T-cell (primary cell): ENCODE measurements around the gene KCNK15. TPM values are rescaled to one million over a fixed set of nuclear protein-coding genes. Genes with fewer than 3 reads are reported as not detected.

Source experiments
- ATAC-seq, 4 experiments: fragments of 200-7000 bp in 3 of 4; fragments of 150-1000 bp in 1 of 4; cut with Tn5 transposase; replicated peaks in 1 of 4; 1 replicate in 3 of 4; 2 replicates in 1 of 4; pipeline ENCODE4 v1.10.0; 2021; ENCODE audit warnings: moderate library complexity in 3 of 4, mild to moderate bottlenecking in 2 of 4, moderate number of reproducible peaks in 1 of 4
- CTCF ChIA-PET, 2 donors: fragments of 300-600 bp; sonication (Branson Sonifier 250); formaldehyde crosslinking; loops; one replicate each; lab custom pipeline; 2022; ENCODE audit warnings: antibody characterized with exemption in 2 of 2; lab: Charles Lee
- POLR2A ChIA-PET, 2 donors: fragments of 300-600 bp; sonication (Branson Sonifier 250); formaldehyde crosslinking; loops; one replicate each; lab custom pipeline; 2022; ENCODE audit warnings: antibody characterized with exemption in 2 of 2; lab: Charles Lee
- DNase-seq, 35 experiments: peaks; one replicate each; pipeline versions ENCODE4 v3.0.0 to v3.0.0-alpha.2; 2013 to 2023
- H3K27ac ChIP-seq: one replicate; pipeline ENCODE4 v1.5.1; 2013; ENCODE audit warnings: low read length
- H3K27me3 ChIP-seq, 2 experiments: replicated peaks in 1 of 2; 1 replicate in 1 of 2; 2 replicates in 1 of 2; pipeline versions ENCODE4 v1.6.1 to v1.7.0; 2013; ENCODE audit warnings: low read length in 1 of 2, mixed read lengths in 1 of 2; ENCODE audit not compliant: control insufficient read depth in 2 of 2, insufficient read depth in 2 of 2; ENCODE audit errors: extremely low read depth in 1 of 2
- H3K36me3 ChIP-seq, 2 donors: 1 replicate in 1 of 2; 2 replicates in 1 of 2; pipeline versions ENCODE4 v1.6.1 to v1.7.0; 2013; ENCODE audit warnings: low read length in 1 of 2; ENCODE audit not compliant: control insufficient read depth in 2 of 2, insufficient read depth in 1 of 2; ENCODE audit errors: extremely low read depth in 1 of 2
- H3K4me1 ChIP-seq, 2 experiments: 1 replicate in 1 of 2; 2 replicates in 1 of 2; pipeline versions ENCODE4 v1.6.1 to v1.7.0; 2013; ENCODE audit warnings: low read length in 2 of 2, mixed read lengths in 1 of 2; ENCODE audit not compliant: insufficient read depth in 2 of 2, control insufficient read depth in 1 of 2; ENCODE audit errors: extremely low read depth in 1 of 2
- H3K4me3 ChIP-seq, 2 donors: 1 replicate in 1 of 2; 2 replicates in 1 of 2; pipeline versions ENCODE4 v1.5.1 to v1.7.0; 2013; ENCODE audit warnings: mild to moderate bottlenecking in 2 of 2, low read length in 1 of 2, moderate library complexity in 1 of 2; ENCODE audit not compliant: control insufficient read depth in 1 of 2; ENCODE audit errors: extremely low read depth in 1 of 2
- H3K9me3 ChIP-seq: 2 replicates; pipeline ENCODE4 v1.7.0; 2013
- H3K27ac Mint-ChIP-seq, 2 donors: one replicate each; pipeline ENCODE4 v1.8.0; 2020 to 2021; ENCODE audit warnings: mild to moderate bottlenecking in 2 of 2, mixed read lengths in 2 of 2
- H3K27me3 Mint-ChIP-seq, 2 donors: one replicate each; pipeline ENCODE4 v1.8.0; 2021 to 2022; ENCODE audit warnings: mixed read lengths in 2 of 2
- H3K36me3 Mint-ChIP-seq: one replicate; pipeline ENCODE4 v1.8.0; 2021; ENCODE audit warnings: mixed read lengths
- H3K4me1 Mint-ChIP-seq, 3 donors: one replicate each; pipeline ENCODE4 v1.8.0; 2020 to 2022; ENCODE audit warnings: mixed read lengths in 3 of 3, mild to moderate bottlenecking in 1 of 3
- H3K4me3 Mint-ChIP-seq, 3 donors: one replicate each; pipeline ENCODE4 v1.8.0; 2020 to 2022; ENCODE audit warnings: mild to moderate bottlenecking in 3 of 3, mixed read lengths in 3 of 3, moderate library complexity in 3 of 3
- H3K9me3 Mint-ChIP-seq, 3 donors: one replicate each; pipeline ENCODE4 v1.8.0; 2020 to 2022; ENCODE audit warnings: mixed read lengths in 3 of 3
- WGBS: methylation state at CpG from one replicate; pipeline ENCODE4 v1.1.5; 2013; ENCODE audit warnings: missing lambda C conversion rate; ENCODE audit not compliant: insufficient coverage; 5-methylcytosine and 5-hydroxymethylcytosine counted together
- total RNA-seq, 35 experiments: library from RNA in 6 of 35; stranded (reverse) in 6 of 35; fragments of 120-200 nt in 1 of 35; gene quantifications; one replicate each; pipeline versions ENCODE4 v1.2.1 to v1.2.4 and lab custom pipeline; 2013 to 2026

KCNK15 gene
- total RNA-seq, 5 donors from 2014 or later (not counting 1 experiment from before 2014, with no cell fraction given): 0.13 TPM; not detected in 4

DNA sequence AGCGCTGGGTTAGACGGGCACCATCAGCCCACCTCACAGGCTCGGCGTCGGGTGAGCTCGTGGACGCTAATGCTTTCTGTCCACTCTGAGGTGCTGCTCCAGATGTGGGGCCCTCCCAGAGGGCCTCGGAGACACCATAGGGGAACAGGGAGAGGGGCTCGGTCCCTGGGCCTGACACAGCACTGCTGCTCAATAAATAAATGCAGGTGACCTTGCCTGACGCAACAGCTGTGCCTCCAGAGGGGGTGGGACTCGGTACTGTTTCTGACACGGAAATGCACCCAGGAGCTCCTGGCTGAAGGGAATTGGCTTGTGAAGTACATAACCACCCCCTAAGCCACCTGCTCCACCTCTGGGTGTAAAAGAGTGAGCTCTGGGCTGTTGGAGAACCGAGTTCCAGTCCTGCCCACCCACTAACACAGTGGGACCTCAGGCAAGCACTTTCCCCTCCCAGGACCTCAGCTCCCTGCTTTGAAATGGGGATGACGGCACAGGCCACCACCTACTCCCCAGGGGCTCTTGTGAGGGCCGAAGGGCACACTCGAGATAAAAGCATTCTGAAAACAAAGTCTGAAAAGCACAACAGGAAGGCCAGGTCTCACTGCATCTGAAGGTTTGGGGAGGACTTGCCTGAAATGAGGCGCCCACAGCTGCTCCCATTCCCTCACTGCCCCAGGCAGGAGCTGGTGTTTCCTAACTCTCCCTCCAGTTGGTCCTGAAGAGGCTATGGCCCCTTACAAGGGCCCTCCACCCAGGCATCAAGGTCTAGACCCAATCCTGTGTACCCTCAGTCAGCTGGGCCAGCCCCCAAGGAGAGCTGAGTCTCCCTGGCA is 6.7 kb downstream of the KCNK15 start:
- H3K4me3 ChIP-seq: no peak overlapping the region
- peaks cover 1 to 3% (median 3%) of the 10 kb centered on the region in 3 donors for H3K4me1 Mint-ChIP-seq
- H3K36me3 Mint-ChIP-seq: no peaks in the 10 kb centered on the region
- ATAC-seq (no peak), DNase-seq (no peak)
- H3K4me1 ChIP-seq: no peaks in the 10 kb centered on the region
- H3K9me3 ChIP-seq: no peaks in the 10 kb centered on the region
- peaks cover 20 to 21% of the 10 kb centered on the region in 2 donors for H3K27me3 Mint-ChIP-seq
- 84% methylated on average over 9 of the region's 17 CpGs for WGBS
- no peaks in the 10 kb centered on the region for H3K36me3 ChIP-seq
- no peak overlapping the region for H3K4me3 Mint-ChIP-seq
- ChIA-PET POLR2A (no interaction called here), CTCF (no interaction called here)
- no peaks in the 10 kb centered on the region for H3K9me3 Mint-ChIP-seq
- H3K27ac Mint-ChIP-seq: no peak overlapping the region
- no peak overlapping the region for H3K27ac ChIP-seq
- H3K27me3 ChIP-seq: peaks cover 2 to 50% of the 10 kb centered on the region in 2 experiments

DNA sequence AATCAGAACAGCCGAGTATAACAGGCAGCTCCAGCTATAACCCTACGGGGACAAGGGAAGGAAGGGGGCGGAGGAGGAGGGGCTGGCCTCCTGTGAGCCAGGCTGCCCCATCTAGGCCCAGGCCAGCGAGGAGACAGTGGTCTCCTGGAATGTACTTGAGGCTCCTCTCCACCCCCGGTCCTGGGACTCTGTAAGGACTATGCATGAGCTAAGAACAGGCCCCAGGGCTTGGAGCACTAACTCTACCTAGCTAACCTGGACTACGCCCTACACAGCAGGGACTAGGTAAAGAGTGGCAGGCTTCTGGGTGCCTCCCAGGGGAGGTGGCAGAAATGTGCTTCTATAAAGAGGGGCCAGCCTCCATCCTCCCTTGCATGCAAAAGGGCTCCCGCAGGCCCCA is 8.9 kb downstream of the KCNK15 start:
- H3K36me3 Mint-ChIP-seq: no peaks in the 10 kb centered on the region
- no peaks in the 10 kb centered on the region for H3K9me3 Mint-ChIP-seq
- ATAC-seq (no peak), DNase-seq (no peak)
- Histone ChIP-seq H3K9me3 (no peaks in the 10 kb centered on the region), H3K27me3 (peaks cover 2 to 53% of the 10 kb centered on the region in 2 experiments), H3K4me1 (no peaks in the 10 kb centered on the region), H3K36me3 (no peaks in the 10 kb centered on the region), H3K4me3 (no peak overlapping the region), H3K27ac (no peak overlapping the region)
- ChIA-PET CTCF (no interaction called here), POLR2A (no interaction called here)
- 77% methylated on average over 4 of the region's 7 CpGs for WGBS
- no peak overlapping the region for H3K4me3 Mint-ChIP-seq
- no peak overlapping the region for H3K27ac Mint-ChIP-seq
- H3K4me1 Mint-ChIP-seq: no peaks in the 10 kb centered on the region
- H3K27me3 Mint-ChIP-seq: peaks cover 7 to 11% of the 10 kb centered on the region in 2 donors

DNA sequence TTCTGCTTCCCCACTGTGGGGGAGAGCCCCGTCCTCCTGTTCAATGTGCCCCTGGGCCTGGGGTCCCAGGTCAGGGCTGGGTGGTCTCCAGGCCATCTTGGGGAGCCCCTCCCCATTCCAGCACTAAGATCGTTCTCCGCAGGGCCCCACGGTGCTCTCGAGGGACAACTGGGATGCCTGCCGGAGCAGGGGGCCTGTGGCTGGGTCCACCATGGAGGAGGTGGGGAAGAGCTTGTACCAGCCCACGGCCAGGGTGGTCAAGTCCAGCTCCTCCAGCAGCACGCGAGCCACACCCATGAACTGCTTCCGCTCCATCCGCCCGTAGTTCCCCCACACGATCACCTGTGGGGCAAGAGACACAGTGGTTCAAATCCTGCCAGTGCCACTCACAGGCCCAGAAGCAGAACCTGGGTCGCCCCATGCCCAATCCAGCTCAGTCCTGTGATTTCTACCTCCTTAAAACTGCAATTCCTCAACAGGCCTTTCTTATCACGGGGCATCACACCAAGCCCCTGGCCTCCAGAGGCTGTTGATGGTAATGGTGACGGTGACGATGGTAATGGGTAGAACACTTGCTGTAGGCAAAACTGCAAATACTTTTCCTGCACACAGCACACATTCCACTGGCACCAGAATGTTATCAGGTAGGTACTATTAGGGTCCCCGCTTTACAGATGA is 10.5 kb downstream of the KCNK15 start:
- Histone ChIP-seq H3K4me1 (no peaks in the 10 kb centered on the region), H3K27me3 (peaks cover 0 to 48% of the 10 kb centered on the region in 2 experiments), H3K27ac (no peak overlapping the region), H3K36me3 (no peaks in the 10 kb centered on the region), H3K9me3 (no peaks in the 10 kb centered on the region), H3K4me3 (no peak overlapping the region)
- ChIA-PET CTCF (no interaction called here), POLR2A (no interaction called here)
- Mint-ChIP-seq H3K9me3 (no peaks in the 10 kb centered on the region), H3K27ac (no peak overlapping the region), H3K4me3 (no peak overlapping the region), H3K36me3 (no peaks in the 10 kb centered on the region), H3K27me3 (peaks cover 4 to 10% of the 10 kb centered on the region in 2 donors), H3K4me1 (no peaks in the 10 kb centered on the region)
- no peak for ATAC-seq
- WGBS: 87% methylated on average over 8 of the region's 18 CpGs
- DNase-seq: no peak

DNA sequence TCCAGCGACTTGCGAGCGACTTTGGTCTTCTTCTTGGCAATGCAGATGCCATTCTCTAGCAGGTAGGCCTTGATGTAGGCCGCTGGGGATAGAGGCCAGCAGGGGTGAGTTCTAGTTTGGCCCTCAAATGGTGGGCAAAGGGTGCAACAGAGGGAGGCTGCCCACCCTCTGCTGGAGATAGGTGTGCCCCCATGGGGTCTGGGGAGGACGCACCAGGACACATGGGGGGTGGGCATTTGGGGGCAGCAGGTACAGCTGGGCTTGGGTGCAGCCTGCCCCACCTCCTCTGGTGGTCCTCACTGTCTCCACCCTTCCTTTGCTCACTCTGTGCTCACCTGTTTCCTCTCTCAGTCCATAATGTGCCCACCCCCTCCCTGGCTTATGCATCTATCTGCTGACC is 11.3 kb downstream of the KCNK15 start:
- H3K27ac ChIP-seq: no peak overlapping the region
- Mint-ChIP-seq H3K36me3 (no peaks in the 10 kb centered on the region), H3K4me3 (no peak overlapping the region), H3K27ac (no peak overlapping the region), H3K9me3 (no peaks in the 10 kb centered on the region), H3K27me3 (peaks cover 0 to 10% of the 10 kb centered on the region in 2 donors), H3K4me1 (no peaks in the 10 kb centered on the region)
- peaks cover 0 to 42% of the 10 kb centered on the region in 2 experiments for H3K27me3 ChIP-seq
- H3K4me3 ChIP-seq: no peak overlapping the region
- 94% methylated on average over 4 of the region's 5 CpGs for WGBS
- no peaks in the 10 kb centered on the region for H3K9me3 ChIP-seq
- no peaks in the 10 kb centered on the region for H3K36me3 ChIP-seq
- CTCF ChIA-PET: no interaction called here
- DNase-seq (no peak), ATAC-seq (no peak)
- POLR2A ChIA-PET: no interaction called here
- no peaks in the 10 kb centered on the region for H3K4me1 ChIP-seq

DNA sequence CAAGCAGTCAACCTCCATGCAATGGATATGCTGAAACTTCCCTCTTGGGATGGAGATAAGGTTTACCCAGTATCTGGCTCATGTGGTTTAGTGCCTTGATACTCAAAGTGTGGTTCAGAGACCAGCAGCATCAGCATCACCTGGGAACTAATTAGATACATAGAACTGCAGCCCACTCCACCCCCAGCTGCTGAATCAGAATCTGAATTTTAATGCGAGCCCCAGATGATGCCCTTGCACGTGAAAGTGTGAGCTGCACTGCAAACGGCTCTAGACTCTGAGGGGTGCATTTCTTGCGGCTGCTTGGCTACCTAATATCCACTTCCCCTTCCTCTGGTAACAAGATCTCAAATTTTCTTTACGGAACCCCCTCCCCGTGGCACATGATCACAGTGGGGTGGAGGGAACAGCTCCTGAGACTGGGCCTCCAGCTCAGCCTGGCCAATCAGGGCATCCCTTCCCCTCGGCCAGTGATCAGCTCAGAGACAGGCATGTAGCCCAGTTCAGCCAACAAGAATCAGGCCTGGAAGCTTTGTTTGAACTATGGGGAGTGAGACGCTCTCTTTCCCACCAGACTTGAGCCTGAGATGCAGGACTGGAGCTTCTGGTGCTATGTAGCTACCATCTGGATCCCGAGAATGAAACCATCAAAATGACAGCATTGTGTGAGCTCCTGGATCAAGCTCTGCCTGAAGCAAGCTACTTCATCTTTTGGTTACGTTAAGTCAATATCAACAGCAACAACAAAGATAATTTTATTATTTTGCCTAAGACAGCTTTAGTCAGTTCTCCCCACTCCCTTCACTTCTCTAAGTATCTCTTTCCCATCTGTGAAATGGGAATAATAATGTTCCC is 12.8 kb downstream of the KCNK15 start:
- ATAC-seq (no peak), DNase-seq (no peak)
- no peak overlapping the region for H3K4me3 ChIP-seq
- H3K4me3 Mint-ChIP-seq: no peak overlapping the region
- no peaks in the 10 kb centered on the region for H3K4me1 ChIP-seq
- no peak overlapping the region for H3K27ac ChIP-seq
- CTCF ChIA-PET: no interaction called here
- peaks cover 0 to 38% of the 10 kb centered on the region in 2 experiments for H3K27me3 ChIP-seq
- no peaks in the 10 kb centered on the region for H3K4me1 Mint-ChIP-seq
- no peak overlapping the region for H3K27ac Mint-ChIP-seq
- peaks cover 5 to 15% of the 10 kb centered on the region in 2 donors for H3K27me3 Mint-ChIP-seq
- POLR2A ChIA-PET: interaction anchor here in 1 of 2 donors (0.6 kb wide), 1 partner anchor 121 kb away, joined by 3 read pairs; no protein-coding TSS in a partner anchor
- no peaks in the 10 kb centered on the region for H3K9me3 ChIP-seq
- 30% methylated on average over 7 of the region's 10 CpGs for WGBS
- no peaks in the 10 kb centered on the region for H3K36me3 Mint-ChIP-seq
- H3K36me3 ChIP-seq: no peaks in the 10 kb centered on the region
- no peaks in the 10 kb centered on the region for H3K9me3 Mint-ChIP-seq

DNA sequence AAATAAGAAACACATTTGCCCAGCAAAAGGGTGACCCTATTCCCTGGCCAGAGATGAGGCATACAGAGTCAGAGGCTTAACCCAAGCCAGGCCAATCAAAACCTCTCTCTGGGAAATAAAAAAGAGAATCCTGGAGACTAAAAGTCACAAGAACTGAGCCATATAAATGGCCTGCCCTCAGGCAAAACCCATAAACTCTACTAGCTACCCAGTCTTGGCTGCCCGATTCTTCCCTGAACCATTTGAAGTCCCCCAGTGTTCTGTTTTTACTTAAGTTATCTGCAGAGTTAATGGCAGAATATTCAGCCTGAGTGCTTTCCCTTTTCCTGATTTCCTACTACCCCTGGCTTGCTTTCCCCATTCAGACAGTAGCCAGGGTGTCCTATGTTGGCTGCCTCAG is 13.9 kb downstream of the KCNK15 start:
- no peak overlapping the region for H3K27ac Mint-ChIP-seq
- no peaks in the 10 kb centered on the region for H3K9me3 ChIP-seq
- no peaks in the 10 kb centered on the region for H3K9me3 Mint-ChIP-seq
- peaks cover 0 to 37% of the 10 kb centered on the region in 2 experiments for H3K27me3 ChIP-seq
- no peak overlapping the region for H3K4me3 ChIP-seq
- H3K4me3 Mint-ChIP-seq: no peak overlapping the region
- ChIA-PET POLR2A (no interaction called here), CTCF (no interaction called here)
- no peak for DNase-seq
- H3K36me3 Mint-ChIP-seq: no peaks in the 10 kb centered on the region
- no peaks in the 10 kb centered on the region for H3K4me1 ChIP-seq
- no CpG with 5 or more reads among the region's 1 CpG for WGBS
- no peak overlapping the region for H3K27ac ChIP-seq
- H3K27me3 Mint-ChIP-seq: peaks cover 5 to 22% of the 10 kb centered on the region in 2 donors
- no peaks in the 10 kb centered on the region for H3K4me1 Mint-ChIP-seq
- ATAC-seq: no peak
- H3K36me3 ChIP-seq: no peaks in the 10 kb centered on the region
